HG03457 (cell line): ENCODE data around the gene PLIN4.

Experiments used
- ATAC-seq: cut with Tn5 transposase; IDR thresholded peaks from one replicate; pipeline ENCODE4 v1.9.1; 2021; ENCODE audit warnings: moderate number of reproducible peaks; ENCODE audit not compliant: unreplicated experiment

The PLIN4 gene

GRCh38 chr19:4456843-4457653, 61.2 kb downstream of the PLIN4 start:
- peak; percentile 14 for ATAC-seq

- ATAC-seq = no peak
Observed at GRCh38 chr19:4456476-4456842, 61.8 kb downstream of the PLIN4 start.

DNA sequence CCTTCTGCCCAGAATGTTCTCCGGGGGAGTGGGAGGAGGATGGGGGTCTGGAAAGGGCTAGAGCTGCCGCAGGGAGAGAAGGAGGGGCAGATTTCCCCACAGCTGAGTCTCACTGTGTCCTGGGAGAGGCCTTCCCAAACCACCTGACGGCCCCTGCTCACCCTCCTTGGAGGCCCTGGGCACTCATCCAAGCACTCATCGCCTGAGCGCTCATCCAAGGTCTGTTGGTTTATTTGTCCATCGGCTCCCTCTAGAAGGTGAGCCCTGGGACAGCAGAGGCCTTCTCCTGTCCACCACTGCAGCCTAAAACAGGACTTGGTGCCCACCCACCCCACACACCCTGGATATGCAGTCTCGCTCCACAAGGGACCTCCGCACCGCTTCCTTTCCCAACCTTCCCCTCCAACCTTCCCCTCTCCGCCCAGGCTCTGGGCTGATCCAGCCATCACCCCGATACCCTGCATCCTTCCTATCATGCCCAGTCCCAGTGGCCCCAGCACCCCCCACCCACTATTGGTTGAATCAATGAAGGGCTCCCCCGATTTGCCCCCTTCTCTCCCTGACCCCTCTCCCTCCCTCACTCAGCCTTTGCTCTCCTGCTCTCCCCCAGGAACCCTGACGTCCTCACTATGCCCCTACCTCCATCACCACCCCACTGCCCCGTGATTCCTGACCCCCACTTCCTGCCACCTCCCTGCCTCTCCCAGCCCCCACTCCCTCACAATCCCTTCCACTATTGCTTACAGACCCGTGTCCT, 62.4 kb downstream of the PLIN4 start:
- ATAC-seq = no peak

GRCh38 chr19:4454747-4455718, 63.3 kb downstream of the PLIN4 start:
- no peak for ATAC-seq

DNA sequence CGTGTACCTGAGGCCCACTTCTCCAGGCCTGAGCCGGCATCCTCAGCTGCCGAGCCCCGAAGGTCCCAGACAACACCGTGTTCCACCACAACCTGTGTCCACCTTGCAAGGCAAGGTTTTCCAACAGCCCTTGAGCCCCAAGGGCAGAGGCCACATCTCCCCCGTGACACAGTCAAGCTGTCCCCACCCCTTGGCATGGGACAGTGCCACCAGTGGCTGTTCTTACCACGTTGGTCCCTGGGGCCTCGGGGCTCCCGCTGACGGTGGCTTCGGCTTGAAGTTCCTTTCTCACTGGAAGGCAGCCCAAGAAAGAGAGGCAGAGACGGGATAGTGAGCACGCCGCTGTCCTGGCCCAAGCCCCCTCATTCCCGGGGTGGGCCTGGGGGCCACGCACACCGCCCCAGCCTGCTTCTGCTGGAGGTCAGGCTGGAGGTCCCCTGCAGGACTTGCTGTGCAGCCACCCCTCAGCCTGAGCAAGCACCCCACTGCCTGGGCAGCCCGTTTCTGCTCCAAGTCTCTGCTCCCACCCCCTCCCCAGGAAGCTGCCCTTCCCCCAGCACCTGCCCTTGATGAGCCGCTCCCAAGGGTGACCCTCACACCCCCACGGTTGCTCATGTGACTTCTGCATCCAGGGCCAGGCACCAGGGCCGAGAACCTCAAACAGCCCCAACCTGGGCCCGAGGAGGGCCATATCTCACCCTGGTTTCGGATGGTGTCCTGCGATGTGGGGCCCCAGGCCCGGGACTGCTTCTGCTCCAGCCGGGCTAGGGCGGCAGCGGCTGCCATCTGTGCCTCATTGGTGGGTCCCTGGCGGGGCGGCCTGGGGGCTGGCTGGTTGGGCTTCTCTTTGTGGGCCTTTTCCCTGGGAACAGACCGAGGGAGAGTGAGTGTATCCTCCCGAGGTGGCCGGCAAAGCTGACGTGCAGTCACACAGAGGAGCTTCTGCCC, 64.8 kb downstream of the PLIN4 start:
- no peak for ATAC-seq

DNA sequence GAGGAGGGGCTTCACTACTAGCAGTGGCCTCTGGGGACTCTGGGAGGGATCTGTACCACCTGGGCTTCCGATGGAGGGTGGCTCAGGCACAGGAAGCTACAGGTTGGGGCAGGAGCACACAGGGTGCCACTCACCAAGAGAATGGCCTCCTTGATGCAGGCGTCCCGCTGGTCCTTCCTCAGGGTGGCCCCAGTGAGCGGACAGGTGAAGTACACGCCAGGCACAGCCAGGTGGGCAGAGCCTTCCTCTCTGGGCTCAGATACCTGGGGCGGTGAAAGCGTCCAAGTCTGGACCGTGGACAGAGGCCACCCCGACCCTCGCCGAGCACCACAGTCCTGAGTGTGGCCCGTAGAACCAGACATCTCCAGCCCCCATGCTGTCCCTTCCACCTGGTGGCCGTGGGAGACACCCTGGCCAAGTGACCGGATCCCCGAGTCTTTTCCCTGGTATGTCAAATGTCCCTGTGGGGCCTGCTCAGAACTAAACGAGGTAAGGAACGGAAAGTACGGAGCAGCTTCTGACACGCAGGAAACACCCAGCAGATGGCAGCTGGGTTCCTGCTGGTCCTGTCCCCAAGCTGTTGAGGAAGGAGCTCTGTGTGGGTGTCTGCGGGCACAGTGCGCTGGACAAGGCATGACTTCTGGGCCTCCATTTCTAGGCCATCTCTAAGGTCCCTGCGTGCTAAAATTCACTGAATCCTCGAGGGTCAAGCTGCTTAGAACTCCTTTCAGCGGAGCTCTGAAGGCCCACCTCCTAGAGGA, 65.9 kb downstream of the PLIN4 start:
- no peak for ATAC-seq
